Smooth muscle cell (in vitro differentiated cells): ENCODE data around the gene CRB1. TPM values are rescaled to one million over a fixed set of nuclear protein-coding genes. Genes with fewer than 3 reads are reported as not detected.

Experiments
- DNase-seq: peaks from one replicate; lab custom pipeline; 2025; ENCODE audit not compliant: unreplicated experiment; lab: John Stamatoyannopoulos, UW
- H2AFZ ChIP-seq: fragments of 200-600 bp; sonication (generic); 2 replicates; pipeline ENCODE4 v1.6.0; 2016; ENCODE audit warnings: antibody characterized with exemption, low read depth, mild to moderate bottlenecking
- H3F3A ChIP-seq: fragments of 200-600 bp; sonication (generic); 2 replicates; pipeline ENCODE4 v1.6.0; 2017; ENCODE audit warnings: antibody characterized with exemption, low read depth
- H3K27ac ChIP-seq: fragments of 200-600 bp; sonication (generic); 2 replicates; pipeline ENCODE4 v1.5.1; 2016; ENCODE audit warnings: low read depth, mild to moderate bottlenecking
- H3K27me3 ChIP-seq: fragments of 200-600 bp; sonication (generic); 2 replicates; pipeline ENCODE4 v1.6.1; 2016; ENCODE audit warnings: low read depth, mild to moderate bottlenecking
- H3K36me3 ChIP-seq: fragments of 200-600 bp; sonication (generic); 2 replicates; pipeline ENCODE4 v1.5.1; 2016; ENCODE audit warnings: low read depth
- H3K4me1 ChIP-seq: fragments of 200-600 bp; sonication (generic); 2 replicates; pipeline ENCODE4 v1.5.1; 2016; ENCODE audit warnings: low read depth
- H3K4me2 ChIP-seq: fragments of 200-600 bp; sonication (generic); 2 replicates; pipeline ENCODE4 v1.6.0; 2016; ENCODE audit warnings: mild to moderate bottlenecking
- H3K4me3 ChIP-seq: fragments of 200-600 bp; sonication (generic); 2 replicates; pipeline ENCODE4 v1.5.1; 2016; ENCODE audit warnings: mild to moderate bottlenecking
- H3K79me2 ChIP-seq: fragments of 200-600 bp; sonication (generic); 2 replicates; pipeline ENCODE4 v1.6.0; 2016; ENCODE audit warnings: low read depth, mild to moderate bottlenecking
- H3K9ac ChIP-seq: fragments of 200-600 bp; sonication (generic); 2 replicates; pipeline ENCODE4 v1.6.0; 2016; ENCODE audit warnings: low read depth
- H3K9me3 ChIP-seq: fragments of 200-600 bp; sonication (generic); replicated peaks from 2 replicates; pipeline ENCODE4 v1.5.1; 2016; ENCODE audit warnings: low read depth
- H4K20me1 ChIP-seq: fragments of 200-600 bp; sonication (generic); 2 replicates; pipeline ENCODE4 v1.6.0; 2016; ENCODE audit warnings: low read depth
- WGBS: methylation state at CpG from one replicate; pipeline ENCODE4 v1.1.7; 2016; ENCODE audit warnings: low lambda C conversion rate; 5-methylcytosine and 5-hydroxymethylcytosine counted together
- polyA plus RNA-seq: library from polyadenylated mRNA; unstranded; fragments of >200 nt; fragmentation: Nextera tagmentation; extraction: Ambion mirVana; gene quantifications from 2 replicates; pipeline ENCODE4 v1.2.1, GENCODE V29; 2016
- total RNA-seq: library from RNA; depleted of rRNA; stranded (reverse); fragments of >200 nt; gene quantifications from 2 replicates; pipeline ENCODE4 v1.2.3, GENCODE V29; 2014
- TF ChIP-seq, protein P1 (sequence below): fragments of 200-600 bp; sonication (generic); IDR thresholded peaks from 2 replicates; pipeline ENCODE4 v1.5.1; 2017; ENCODE audit warnings: borderline replicate concordance, mild to moderate bottlenecking, antibody characterized with exemption; ENCODE audit not compliant: insufficient read depth, poor library complexity, severe bottlenecking

The CRB1 gene
- total and polyA plus RNA-seq, 2 experiments from 2014 or later, result under 0.01 TPM; not detected in 1

DNA sequence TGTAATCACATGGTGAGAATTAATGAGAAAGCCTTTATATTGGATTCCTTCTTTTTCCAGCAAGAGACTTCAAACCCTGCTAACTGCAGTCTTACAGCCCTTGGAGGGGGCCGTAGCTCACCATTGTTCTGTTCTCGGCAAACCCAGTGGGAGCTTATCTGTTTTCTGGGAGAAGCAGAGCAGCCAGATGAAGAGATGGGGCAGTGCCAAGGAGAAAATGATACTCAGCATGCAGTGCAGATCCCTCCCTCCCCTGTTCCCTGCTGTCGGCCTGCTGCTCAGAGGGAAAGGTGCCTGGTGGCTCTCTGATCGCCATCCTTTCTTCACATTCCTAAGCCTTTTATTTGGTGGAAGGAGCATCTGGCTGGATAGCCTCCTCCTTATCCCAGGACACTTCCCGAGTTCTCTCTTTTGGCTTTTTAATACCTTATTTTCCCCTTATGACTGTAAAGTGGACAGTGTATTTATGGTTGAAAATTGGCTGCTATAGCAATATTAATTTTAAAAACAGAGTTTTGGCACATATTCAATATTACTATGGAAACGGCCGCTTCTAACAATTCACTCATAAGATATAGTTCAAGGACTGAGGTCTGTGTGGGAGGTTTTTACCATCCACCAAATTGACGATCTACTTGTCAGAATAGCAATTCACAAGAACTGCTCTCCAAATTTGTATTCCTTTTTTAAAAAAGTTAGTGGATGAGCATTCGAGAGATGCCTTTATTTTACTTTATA lies 203.4 kb downstream of the CRB1 start:
- Histone ChIP-seq H3K36me3 (no peaks in the 10 kb centered on the region), H2AFZ (no peak overlapping the region), H3K4me3 (no peak overlapping the region), H3K4me1 (peaks cover 13% of the 10 kb centered on the region), H4K20me1 (no peaks in the 10 kb centered on the region), H3K27me3 (no peaks in the 10 kb centered on the region), H3K9ac (no peak overlapping the region), H3K9me3 (no peaks in the 10 kb centered on the region), H3K4me2 (no peak overlapping the region), H3K79me2 (no peaks in the 10 kb centered on the region), H3F3A (no peaks in the 10 kb centered on the region), H3K27ac (no peak overlapping the region)
- DNase-seq, result no peak
- 82% methylated on average over 9 of the region's 9 CpGs for WGBS
- TF ChIP-seq, protein P1, sequence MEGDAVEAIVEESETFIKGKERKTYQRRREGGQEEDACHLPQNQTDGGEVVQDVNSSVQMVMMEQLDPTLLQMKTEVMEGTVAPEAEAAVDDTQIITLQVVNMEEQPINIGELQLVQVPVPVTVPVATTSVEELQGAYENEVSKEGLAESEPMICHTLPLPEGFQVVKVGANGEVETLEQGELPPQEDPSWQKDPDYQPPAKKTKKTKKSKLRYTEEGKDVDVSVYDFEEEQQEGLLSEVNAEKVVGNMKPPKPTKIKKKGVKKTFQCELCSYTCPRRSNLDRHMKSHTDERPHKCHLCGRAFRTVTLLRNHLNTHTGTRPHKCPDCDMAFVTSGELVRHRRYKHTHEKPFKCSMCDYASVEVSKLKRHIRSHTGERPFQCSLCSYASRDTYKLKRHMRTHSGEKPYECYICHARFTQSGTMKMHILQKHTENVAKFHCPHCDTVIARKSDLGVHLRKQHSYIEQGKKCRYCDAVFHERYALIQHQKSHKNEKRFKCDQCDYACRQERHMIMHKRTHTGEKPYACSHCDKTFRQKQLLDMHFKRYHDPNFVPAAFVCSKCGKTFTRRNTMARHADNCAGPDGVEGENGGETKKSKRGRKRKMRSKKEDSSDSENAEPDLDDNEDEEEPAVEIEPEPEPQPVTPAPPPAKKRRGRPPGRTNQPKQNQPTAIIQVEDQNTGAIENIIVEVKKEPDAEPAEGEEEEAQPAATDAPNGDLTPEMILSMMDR, result no peak

DNA sequence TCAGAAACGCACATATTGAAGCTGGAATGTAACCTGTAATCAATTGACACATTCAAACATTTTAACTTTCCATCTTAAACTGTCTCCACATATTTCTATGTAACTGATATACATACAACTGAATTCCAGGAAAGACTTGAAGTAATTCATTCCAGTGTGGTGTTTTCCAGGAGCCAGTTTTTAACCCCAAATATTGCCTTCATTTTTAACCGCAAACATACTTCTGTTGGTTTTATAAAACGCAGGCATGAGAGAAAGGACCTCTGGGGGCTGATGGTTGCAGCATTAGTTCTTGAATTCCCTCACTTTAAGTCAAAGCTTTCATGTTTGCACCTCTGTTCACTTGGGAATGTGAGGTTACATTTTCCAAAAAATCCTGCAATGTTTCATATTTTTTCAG lies 204.1 kb downstream of the CRB1 start:
- Histone ChIP-seq H3K27me3 (no peaks in the 10 kb centered on the region), H4K20me1 (no peaks in the 10 kb centered on the region), H3K9ac (no peak overlapping the region), H3K9me3 (no peaks in the 10 kb centered on the region), H3K27ac (no peak overlapping the region), H3K4me3 (no peak overlapping the region), H3K36me3 (no peaks in the 10 kb centered on the region), H3K4me1 (peaks cover 13% of the 10 kb centered on the region), H3F3A (no peaks in the 10 kb centered on the region), H3K4me2 (no peak overlapping the region), H2AFZ (no peak overlapping the region), H3K79me2 (no peaks in the 10 kb centered on the region)
- DNase-seq, result no peak
- TF ChIP-seq, protein P1, result no peak
- WGBS, result 92% methylated on average over 3 of the region's 3 CpGs

GRCh38 chr1:197480446-197480845 lies 212.4 kb downstream of the CRB1 start:
- Histone ChIP-seq H3K4me1 (no peaks in the 10 kb centered on the region), H3K27me3 (peaks cover 5% of the 10 kb centered on the region), H3K27ac (no peak overlapping the region), H4K20me1 (no peaks in the 10 kb centered on the region), H3K9me3 (no peaks in the 10 kb centered on the region), H2AFZ (no peak overlapping the region), H3F3A (no peaks in the 10 kb centered on the region), H3K4me3 (no peak overlapping the region), H3K4me2 (no peak overlapping the region), H3K79me2 (no peaks in the 10 kb centered on the region), H3K36me3 (no peaks in the 10 kb centered on the region), H3K9ac (no peak overlapping the region)
- TF ChIP-seq, protein P1, result no peak
- WGBS, result 78% methylated on average over 6 of the region's 6 CpGs
- DNase-seq, result no peak

DNA sequence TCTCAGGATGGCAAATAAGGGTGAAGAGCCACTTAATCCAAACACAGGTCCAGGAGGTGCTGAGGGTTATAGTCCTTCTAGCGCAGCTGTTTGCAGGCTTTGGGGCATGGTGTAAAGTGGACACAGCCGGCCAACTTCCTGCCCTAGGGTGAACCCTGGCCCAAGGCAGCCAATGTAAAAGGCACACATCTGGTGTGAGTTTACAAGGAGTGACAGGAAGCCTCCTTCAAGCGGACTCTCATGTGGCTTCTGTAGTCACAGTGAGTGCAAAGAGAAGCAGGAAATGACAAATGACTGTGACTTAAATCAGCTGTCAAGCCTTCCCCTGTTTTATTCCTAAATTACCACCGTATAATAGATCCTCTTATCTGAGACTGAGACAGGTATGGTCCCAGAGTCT lies 213.0 kb downstream of the CRB1 start:
- Histone ChIP-seq H3K4me1 (no peaks in the 10 kb centered on the region), H3K4me3 (no peak overlapping the region), H4K20me1 (no peaks in the 10 kb centered on the region), H3K36me3 (no peaks in the 10 kb centered on the region), H2AFZ (no peak overlapping the region), H3K79me2 (no peaks in the 10 kb centered on the region), H3K4me2 (no peak overlapping the region), H3K27ac (no peak overlapping the region), H3F3A (no peaks in the 10 kb centered on the region), H3K9ac (no peak overlapping the region), H3K9me3 (no peaks in the 10 kb centered on the region), H3K27me3 (peaks cover 5% of the 10 kb centered on the region)
- DNase-seq, result no peak
- TF ChIP-seq, protein P1, result no peak
- 34% methylated on average over 4 of the region's 4 CpGs for WGBS
